GM06990 (cell line): ENCODE results near the gene FAM170B.

Experiments
- DNase-seq: peaks from one replicate; pipeline ENCODE4 v3.0.0-alpha.2; 2011; ENCODE audit not compliant: insufficient read length; ENCODE audit errors: extremely low read depth
- H3K27me3 ChIP-seq: replicated peaks from 2 replicates; pipeline ENCODE4 v1.6.0; 2011; ENCODE audit warnings: low read length; ENCODE audit not compliant: control insufficient read depth, insufficient read depth
- H3K36me3 ChIP-seq: 2 replicates; pipeline ENCODE4 v1.5.1; 2011; ENCODE audit warnings: low read length; ENCODE audit not compliant: control insufficient read depth, insufficient read depth
- H3K4me3 ChIP-seq: replicated peaks from 2 replicates; pipeline ENCODE4 v1.5.1; 2011; ENCODE audit warnings: low read depth, mild to moderate bottlenecking, control low read depth, low read length
- CTCF ChIP-seq: IDR thresholded peaks from 2 replicates; pipeline ENCODE4 v1.5.1; 2011; ENCODE audit warnings: low read length, control low read depth, mild to moderate bottlenecking, inconsistent platforms; ENCODE audit not compliant: insufficient read depth, poor library complexity, severe bottlenecking

Gene FAM170B

GRCh38 chr10:49115796-49116508, 17.9 kb downstream of the FAM170B start:
- no peaks in the 10 kb centered on the region for H3K36me3 ChIP-seq
- TF ChIP-seq CTCF = no peak
- H3K27me3 ChIP-seq = no peaks in the 10 kb centered on the region; the same call in 1 of the 2 replicates
- no peak for DNase-seq
- no peak overlapping the region for H3K4me3 ChIP-seq

GRCh38 chr10:49115015-49115795, 18.6 kb downstream of the FAM170B start, which contains the start of gene VSTM4:
Gene VSTM4 (minus strand): TSS chr10:49115522. CDS start chr10:49115485, 37 bp downstream.
- no peak for TF ChIP-seq CTCF
- Histone ChIP-seq H3K36me3 (no peaks in the 10 kb centered on the region), H3K4me3 (no peak within 1 kb of the TSS; the same call in 1 of the 2 replicates), H3K27me3 (no peaks in the 10 kb centered on the region; the same call in 1 of the 2 replicates)
- no peak for DNase-seq

- no peak for DNase-seq
Observed at GRCh38 chr10:49114718-49115014, 19.2 kb downstream of the FAM170B start.

GRCh38 chr10:49113741-49114141, 20.1 kb downstream of the FAM170B start:
- no peak for TF ChIP-seq CTCF
- Histone ChIP-seq H3K36me3 (no peaks in the 10 kb centered on the region), H3K4me3 (no peak overlapping the region), H3K27me3 (no peaks in the 10 kb centered on the region; the same call in 1 of the 2 replicates)
- no peak for DNase-seq

More at GRCh38 chr10:49114718-49115014, 19.2 kb downstream of the FAM170B start:
- Histone ChIP-seq H3K4me3 (no peak overlapping the region), H3K27me3 (no peaks in the 10 kb centered on the region; the same call in 1 of the 2 replicates), H3K36me3 (no peaks in the 10 kb centered on the region)
- TF ChIP-seq CTCF = no peak

- H3K4me3 ChIP-seq = no peak overlapping the region
- no peak for DNase-seq
- TF ChIP-seq CTCF = no peak
- no peaks in the 10 kb centered on the region for H3K36me3 ChIP-seq
- H3K27me3 ChIP-seq = no peaks in the 10 kb centered on the region; the same call in 1 of the 2 replicates
Observed at GRCh38 chr10:49112851-49113250, 21.0 kb downstream of the FAM170B start.
